ENCODE measurements around the gene CAMK2N2. TPM values are rescaled to one million over a fixed set of nuclear protein-coding genes. Genes with fewer than 3 reads are reported as not detected.

Gene CAMK2N2
- 7.0 TPM for polyA plus RNA-seq (2012; ENCODE audit: insufficient read depth, insufficient read length)

DNA sequence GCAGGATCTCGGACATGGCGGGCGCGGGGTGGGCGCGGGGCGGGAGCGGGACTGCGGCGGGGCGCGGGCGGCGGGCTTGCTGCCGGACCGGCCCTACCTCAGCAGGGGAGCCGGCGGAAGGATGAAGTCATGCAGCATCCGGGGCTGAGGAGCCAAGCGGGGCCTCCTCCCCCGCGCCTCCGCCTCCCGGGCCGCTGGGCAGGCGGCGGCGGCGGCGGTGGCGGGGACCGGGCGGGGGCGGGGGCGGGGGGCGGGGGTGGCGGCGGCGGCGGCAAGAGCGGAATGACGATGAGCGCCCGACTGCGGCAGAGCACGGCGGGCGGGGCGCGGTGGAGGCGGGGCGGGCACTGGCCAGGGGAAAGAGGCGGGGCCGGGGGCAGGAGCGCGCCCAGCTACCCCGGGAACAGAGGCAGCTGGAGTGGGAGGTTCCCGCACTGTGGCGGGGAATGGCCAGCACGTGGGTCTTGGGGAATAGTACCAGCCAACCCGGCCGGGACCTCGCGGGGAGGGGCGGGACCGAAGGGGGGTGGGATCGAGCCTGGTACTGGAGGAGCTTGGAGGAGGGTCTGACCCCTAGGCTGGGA is at the start of gene CAMK2N2:
CAMK2N2 (minus strand) TSS at position 284 of the 584 bp plus-strand sequence; CDS start at position 16, 268 bp downstream.
- DNase-seq (ENCODE audit: low read depth, low spot score), result no peak
- H3K4me3 ChIP-seq (ENCODE audit: low read length), result peak within 1 kb of the TSS; percentile 57

DNA sequence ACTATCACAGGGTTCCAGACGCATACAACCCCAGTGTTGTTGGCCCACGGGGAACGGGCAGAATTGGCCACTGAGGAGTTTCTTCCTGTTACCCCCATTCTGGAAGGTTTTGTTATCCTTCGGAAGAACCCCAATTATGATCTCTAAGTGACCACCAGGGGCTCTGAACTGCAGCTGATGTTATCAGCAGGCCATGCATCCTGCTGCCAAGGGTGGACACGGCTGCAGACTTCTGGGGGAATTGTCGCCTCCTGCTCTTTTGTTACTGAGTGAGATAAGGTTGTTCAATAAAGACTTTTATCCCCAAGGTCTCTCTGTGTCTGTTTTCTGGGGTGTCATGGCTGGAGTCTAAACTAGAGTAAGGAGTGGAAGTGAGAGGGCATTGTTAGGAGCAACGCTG is 47.4 kb upstream of the CAMK2N2 start:
- DNase-seq (ENCODE audit: low read depth, low spot score), result no peak
- H3K4me3 ChIP-seq (ENCODE audit: low read length), result no peak overlapping the region

DNA sequence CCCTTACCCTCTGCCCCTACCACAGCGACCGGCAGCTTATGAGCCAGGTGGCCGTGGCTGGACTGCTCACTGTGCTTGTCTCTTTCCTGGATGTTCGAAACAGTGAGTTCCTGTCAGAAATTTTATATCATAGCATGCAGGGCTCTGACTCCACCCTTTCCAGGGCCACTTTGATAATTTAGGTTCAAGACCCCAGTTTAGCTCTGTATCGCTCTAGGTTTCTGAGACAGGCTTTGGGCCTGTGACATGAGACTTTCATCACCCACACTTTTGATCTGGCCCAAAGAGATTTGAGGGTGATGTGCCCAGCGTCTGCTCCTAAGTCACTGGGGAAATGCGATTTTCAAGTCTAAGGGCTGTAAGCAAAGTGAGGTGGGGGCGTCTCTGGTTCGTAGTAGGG is 46.6 kb upstream of the CAMK2N2 start:
- no peak overlapping the region for H3K4me3 ChIP-seq (ENCODE audit: low read length)
- DNase-seq (ENCODE audit: low read depth, low spot score), result no peak

DNA sequence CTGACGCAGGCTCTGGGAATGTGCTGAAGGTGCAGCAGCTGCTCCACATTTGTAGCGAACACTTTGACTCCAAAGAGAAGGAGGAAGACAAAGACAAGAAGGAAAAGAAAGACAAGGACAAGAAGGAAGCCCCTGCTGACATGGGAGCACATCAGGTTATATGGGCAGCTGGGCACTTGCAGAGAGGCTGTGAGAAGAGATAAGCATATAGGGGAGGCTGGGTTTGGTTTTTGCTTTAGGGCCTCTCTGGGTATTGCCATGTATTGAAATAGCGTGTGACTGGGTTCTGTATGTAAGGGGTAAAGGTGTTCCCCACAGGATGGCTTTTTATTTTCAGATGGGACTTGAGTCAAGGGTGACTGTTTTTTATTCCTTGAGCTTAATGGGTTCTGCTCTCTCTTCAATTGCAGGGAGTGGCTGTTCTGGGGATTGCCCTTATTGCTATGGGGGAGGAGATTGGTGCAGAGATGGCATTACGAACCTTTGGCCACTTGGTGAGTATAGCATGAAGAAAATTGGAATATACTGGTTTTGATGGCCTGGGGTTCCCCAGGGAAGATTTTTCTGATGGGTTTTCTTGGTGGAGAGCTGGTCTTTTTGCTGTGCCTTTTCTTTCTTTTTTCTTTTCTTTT is 45.1 kb upstream of the CAMK2N2 start:
- DNase-seq (ENCODE audit: low read depth, low spot score), result no peak
- H3K4me3 ChIP-seq (ENCODE audit: low read length), result no peak overlapping the region

DNA sequence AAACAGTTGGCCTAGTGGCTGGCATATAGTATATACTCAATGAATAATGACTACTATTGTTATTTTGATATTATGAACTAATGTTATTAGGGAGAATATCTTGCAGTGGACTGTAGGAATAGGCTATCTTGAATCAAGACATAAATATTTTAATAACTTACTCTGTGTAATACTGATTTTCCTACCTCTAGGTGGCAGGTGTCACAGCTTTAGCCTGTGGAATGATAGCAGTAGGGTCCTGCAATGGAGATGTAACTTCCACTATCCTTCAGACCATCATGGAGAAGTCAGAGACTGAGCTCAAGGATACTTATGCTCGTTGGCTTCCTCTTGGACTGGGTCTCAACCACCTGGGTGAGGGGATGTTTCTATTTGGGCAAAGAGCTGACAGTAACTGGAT is 44.2 kb upstream of the CAMK2N2 start:
- no peak for DNase-seq (ENCODE audit: low read depth, low spot score)
- H3K4me3 ChIP-seq (ENCODE audit: low read length), result no peak overlapping the region

DNA sequence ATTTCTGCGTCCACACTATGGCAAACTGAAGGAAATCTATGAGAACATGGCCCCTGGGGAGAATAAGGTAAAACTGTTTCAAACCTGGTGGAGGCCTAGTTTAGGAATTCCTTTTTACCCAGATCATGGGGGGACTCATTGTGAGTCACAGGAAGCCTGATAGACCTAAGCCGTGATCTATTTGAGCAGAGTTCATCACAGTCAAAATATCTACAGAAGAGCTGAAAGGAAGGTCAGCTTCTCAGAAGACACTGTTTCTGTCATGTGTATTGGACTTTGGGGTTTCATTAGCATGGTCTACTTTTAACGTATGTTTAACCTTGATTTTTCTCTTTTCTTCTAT is 39.0 kb upstream of the CAMK2N2 start:
- no peak for DNase-seq (ENCODE audit: low read depth, low spot score)
- H3K4me3 ChIP-seq (ENCODE audit: low read length), result peak overlapping the region; percentile 68

DNA sequence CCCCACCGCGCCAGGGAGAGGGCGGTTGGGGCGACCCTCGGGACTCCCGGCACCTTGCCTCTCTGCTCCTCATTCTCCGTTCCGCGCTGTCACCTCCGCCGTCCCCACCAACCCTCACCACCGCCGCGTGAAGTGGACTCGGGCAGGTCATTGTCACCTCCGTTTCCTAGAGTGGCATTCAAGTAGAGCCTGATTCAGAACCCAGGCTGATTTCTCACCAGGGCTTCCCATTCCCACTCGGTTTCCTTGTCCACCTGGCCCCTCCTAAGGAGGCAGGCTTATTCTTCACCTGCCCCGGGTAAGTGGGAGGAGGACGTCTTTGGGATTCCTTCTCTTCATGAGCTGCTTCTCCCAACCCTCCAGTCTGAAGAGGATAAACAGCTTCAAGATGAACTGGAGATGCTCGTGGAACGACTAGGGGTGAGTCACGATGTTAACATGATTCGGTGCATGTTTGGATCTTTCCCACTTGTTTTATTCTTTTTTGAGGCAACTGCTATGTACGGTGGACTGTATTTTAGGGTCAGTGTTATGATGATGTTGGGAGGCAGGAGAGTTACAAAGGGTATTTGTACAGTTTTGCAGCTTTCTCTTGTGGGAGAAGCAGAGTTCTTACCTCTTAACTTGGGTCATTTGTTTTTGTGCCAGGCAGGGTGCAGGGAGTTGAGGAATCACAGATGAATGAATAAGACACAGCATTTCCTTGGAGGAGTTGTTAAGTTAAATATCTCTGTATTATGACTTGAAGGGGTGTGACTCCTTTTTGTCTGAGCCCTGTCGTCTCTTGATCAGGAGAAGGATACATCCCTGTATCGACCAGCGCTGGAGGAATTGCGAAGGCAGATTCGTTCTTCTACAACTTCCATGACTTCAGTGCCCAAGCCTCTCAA is 38.4 kb upstream of the CAMK2N2 start:
- no peak for DNase-seq (ENCODE audit: low read depth, low spot score)
- peak overlapping the region; percentile 68 for H3K4me3 ChIP-seq (ENCODE audit: low read length)

DNA sequence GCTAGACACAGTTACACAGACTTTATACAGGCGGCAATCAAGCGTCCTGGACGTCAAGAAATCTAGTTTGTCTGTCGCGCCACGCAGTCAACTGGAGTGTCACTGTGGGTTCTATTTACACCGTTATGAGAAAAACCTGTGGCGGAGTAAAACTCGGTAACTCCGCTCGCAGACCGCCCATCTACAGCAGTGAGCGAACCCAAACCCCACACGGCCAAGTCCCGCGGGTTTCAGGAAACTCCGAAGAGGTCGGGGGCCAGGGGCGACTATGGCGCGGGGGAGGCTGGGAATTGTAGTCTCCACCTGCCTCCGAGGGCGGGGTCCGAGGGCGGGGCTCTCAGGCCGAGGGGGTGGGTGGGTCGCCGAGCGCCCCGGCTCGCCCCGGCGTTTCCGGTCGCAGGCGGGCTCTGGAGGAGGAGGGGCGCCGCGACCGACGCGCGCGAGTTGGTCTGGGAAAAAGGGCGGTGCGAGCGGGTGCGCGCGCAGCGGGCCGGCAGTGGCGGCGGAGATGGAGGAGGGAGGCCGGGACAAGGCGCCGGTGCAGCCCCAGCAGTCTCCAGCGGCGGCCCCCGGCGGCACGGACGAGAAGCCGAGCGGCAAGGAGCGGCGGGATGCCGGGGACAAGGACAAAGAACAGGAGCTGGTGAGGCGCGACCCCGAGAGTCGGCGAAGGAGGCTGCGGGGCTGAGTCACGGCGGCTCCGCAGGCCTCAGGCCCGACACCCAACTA is 37.6 kb upstream of the CAMK2N2 start, which contains the start of gene PSMD2:
PSMD2 (plus strand) TSS at position 483 of the 729 bp plus-strand sequence; CDS start at position 509, 26 bp downstream.
- DNase-seq (ENCODE audit: low read depth, low spot score), result peak; percentile 91
- peak within 1 kb of the TSS; percentile 68 for H3K4me3 ChIP-seq (ENCODE audit: low read length)

DNA sequence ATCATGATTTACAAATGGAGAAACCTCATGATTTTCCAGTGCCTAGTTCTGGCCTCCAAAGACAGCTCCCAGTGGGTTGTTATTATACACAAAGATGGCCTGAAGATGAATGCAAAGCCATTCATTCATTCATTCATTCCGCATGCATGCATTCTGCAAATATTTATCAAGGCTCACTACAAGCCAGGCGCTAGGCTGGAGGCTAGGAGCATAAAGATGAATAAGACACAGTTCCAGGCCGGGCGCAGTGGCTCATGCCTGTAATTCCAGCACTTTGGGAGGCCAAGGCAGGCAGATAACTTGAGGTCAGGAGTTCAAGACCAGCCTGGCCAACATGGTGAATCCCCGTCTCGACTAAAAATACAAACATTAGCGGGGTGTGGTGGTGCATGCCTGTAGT is 35.3 kb upstream of the CAMK2N2 start:
- H3K4me3 ChIP-seq (ENCODE audit: low read length), result no peak overlapping the region
- DNase-seq (ENCODE audit: low read depth, low spot score), result no peak

DNA sequence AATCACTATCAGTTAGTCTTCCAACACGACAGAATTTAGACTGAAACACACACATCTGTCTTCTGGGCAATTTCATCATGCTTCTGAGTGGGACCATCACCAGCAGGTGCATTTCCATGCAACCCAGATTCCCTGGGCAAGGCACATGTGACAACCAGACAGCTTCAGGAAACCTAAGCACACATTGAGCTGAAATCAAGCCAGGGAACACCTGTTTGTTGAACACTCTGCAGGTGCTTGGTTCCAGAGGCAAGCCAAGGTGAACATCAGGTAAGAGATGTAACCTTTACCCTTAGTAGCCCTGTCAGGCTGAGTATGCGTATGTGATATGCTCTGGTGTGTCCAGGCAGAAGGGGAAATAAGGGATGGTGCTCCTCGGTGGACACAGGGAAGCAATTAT is 34.4 kb upstream of the CAMK2N2 start:
- DNase-seq (ENCODE audit: low read depth, low spot score), result no peak
- H3K4me3 ChIP-seq (ENCODE audit: low read length), result no peak overlapping the region

DNA sequence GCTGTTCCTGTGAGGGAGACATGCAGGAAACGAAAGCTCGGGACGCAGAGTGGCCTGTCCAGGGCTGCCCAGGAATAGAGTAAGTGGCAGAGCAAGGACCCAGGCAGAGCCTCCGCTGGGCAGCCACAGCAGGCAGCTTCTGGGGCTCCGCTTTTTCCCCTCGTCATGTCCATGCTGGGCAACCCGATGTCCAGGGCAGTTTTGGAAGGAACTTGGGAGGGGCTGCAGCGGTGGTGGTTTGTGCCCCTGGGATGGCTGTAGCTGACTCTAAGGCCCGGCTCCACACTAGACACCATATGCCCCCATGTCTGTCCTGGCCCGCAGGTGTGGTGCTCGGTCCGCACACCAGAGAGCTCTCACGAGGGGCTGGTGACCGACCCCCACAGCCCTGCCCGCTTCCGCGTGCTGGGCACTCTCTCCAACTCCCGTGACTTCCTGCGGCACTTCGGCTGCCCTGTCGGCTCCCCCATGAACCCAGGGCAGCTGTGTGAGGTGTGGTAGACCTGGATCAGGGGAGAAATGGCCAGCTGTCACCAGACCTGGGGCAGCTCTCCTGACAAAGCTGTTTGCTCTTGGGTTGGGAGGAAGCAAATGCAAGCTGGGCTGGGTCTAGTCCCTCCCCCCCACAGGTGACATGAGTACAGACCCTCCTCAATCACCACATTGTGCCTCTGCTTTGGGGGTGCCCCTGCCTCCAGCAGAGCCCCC is 30.5 kb upstream of the CAMK2N2 start:
- no peak overlapping the region for H3K4me3 ChIP-seq (ENCODE audit: low read length)
- no peak for DNase-seq (ENCODE audit: low read depth, low spot score)

DNA sequence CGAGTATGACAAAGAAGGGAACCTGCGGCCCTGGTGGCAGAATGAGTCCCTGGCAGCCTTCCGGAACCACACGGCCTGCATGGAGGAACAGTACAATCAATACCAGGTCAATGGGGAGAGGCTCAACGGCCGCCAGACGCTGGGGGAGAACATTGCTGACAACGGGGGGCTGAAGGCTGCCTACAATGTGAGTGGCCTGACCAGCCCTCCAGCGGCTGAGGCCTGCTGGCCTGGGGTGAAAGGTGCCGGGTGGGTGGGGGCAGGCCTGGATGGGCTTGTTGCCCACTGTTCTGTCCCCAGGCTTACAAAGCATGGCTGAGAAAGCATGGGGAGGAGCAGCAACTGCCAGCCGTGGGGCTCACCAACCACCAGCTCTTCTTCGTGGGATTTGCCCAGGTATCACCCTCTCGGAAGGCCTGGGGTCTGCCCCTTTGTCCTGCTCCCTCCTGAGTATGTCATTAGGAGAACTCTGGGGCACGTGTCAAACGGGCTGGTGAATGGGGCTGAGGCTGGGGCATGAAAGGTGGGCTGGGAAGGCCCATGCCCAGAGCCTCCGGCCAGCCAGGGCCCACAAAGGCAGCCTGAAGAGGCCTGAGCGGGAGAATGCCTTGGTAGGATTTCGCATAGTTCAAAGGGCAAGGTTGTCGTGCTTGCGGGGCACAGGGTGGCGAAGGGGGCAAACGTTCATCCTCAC is 29.8 kb upstream of the CAMK2N2 start:
- DNase-seq (ENCODE audit: low read depth, low spot score), result no peak
- no peak overlapping the region for H3K4me3 ChIP-seq (ENCODE audit: low read length)

DNA sequence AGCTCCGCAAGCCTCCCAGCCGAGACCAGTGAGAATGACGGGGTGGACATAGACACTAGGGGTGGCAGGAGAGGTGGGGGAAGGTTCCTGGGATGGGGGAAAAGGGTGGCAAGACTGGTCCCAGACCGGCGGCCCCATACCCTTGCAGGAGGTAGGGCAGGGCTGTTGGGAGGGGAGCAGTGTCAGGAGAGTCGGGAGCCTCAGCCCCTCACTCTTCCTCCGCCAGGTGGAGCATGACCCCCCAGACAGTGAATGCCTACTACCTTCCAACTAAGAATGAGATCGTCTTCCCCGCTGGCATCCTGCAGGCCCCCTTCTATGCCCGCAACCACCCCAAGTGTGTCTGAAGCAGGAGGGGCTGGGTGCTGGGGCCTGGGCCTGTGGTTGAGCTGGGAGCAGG is 29.0 kb upstream of the CAMK2N2 start:
- H3K4me3 ChIP-seq (ENCODE audit: low read length), result no peak overlapping the region
- DNase-seq (ENCODE audit: low read depth, low spot score), result no peak

DNA sequence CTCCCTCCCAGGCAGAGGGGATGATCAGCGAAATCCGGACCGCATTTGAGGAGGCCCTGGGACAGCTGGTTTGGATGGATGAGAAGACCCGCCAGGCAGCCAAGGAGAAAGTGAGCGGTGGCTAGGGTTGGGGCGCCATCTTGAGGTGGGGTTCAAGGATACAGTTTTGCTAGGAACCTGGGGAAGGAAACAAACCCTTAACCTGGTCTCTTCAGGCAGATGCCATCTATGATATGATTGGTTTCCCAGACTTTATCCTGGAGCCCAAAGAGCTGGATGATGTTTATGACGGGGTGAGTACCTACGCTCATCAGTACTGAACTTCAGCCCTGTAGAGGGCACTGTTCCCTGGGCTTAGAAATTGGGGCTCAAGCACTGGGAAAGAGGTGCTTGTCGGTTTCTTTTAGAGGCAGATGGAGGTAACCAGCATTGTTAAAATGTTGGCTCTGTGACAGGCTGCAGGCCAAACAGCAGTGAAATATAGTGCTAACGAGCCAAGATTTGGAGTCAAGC is 28.1 kb upstream of the CAMK2N2 start:
- DNase-seq (ENCODE audit: low read depth, low spot score), result peak; percentile 44
- H3K4me3 ChIP-seq (ENCODE audit: low read length), result no peak overlapping the region

DNA sequence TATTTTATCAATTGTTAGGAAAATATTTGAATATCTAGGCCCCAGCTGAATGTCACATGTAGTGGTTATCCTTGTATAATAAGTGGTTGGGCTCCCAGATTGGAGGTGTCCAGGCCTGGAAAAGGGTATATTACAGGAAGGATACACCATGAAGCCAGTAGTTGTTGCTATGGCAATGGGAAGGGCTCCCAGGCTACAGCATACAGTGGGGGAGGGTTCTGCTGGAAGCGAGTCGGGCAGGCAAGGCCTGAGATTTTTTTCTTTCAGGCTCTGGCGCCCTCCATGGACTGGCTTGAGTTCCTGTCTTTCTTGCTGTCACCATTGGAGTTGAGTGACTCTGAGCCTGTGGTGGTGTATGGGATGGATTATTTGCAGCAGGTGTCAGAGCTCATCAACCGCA is 23.3 kb upstream of the CAMK2N2 start:
- no peak overlapping the region for H3K4me3 ChIP-seq (ENCODE audit: low read length)
- no peak for DNase-seq (ENCODE audit: low read depth, low spot score)

DNA sequence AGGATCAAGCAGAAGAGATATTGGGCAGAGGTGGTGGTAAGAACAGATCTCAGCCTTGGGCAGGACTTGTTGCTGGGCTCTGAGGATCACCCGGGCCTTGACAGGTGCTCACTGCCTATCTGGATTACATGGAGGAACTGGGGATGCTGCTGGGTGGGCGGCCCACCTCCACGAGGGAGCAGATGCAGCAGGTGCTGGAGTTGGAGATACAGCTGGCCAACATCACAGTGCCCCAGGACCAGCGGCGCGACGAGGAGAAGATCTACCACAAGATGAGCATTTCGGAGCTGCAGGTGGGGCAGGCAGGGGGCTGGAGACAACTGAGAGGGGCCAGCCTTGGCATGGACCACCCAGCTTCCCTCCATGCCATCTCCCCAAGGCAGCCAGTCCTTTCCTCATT is 22.3 kb upstream of the CAMK2N2 start:
- H3K4me3 ChIP-seq (ENCODE audit: low read length), result no peak overlapping the region

DNA sequence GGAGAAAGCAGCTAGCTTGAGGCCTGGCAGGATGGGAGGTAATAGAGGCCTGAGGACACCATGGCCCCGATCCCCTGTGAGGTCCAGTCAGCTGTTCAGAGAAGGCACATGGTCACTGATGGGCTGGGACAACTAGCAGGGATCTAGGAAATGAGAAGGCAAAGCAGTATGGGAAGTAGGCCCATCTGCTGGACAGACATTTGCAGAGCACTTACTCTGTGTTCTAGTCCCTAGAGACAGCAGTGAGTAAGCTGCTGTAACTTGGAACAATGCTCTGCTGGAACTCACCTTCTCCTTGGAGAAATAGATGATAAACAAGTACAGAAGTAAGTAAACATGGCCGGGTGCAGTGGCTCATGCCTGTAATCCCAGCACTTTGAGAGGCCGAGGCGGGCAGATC is 21.6 kb upstream of the CAMK2N2 start:
- DNase-seq (ENCODE audit: low read depth, low spot score), result no peak

More for the DNA sequence above, 22.3 kb upstream of the CAMK2N2 start:
- DNase-seq (ENCODE audit: low read depth, low spot score), result no peak

DNA sequence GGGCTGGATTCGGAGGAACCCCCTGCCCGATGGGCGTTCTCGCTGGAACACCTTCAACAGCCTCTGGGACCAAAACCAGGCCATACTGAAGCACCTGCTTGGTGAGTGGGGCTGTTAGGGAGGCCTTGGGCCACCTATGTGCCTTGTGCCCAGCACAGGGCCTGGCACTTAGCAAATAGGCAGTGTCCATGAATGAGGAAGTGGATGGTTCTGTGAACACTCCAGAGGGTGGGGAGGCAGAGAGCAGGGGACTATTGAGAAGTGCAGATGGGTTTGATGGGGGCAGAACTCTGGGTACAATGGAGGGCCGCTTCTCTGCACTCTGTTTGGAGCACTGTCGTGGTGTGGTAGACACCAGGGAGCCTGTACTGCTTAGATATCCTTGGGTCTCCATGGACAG is 16.0 kb upstream of the CAMK2N2 start:
- H3K4me3 ChIP-seq (ENCODE audit: low read length), result no peak overlapping the region
- DNase-seq (ENCODE audit: low read depth, low spot score), result no peak

More for the DNA sequence above, 21.6 kb upstream of the CAMK2N2 start:
- no peak overlapping the region for H3K4me3 ChIP-seq (ENCODE audit: low read length)

All from Jurkat, Clone E6-1 (cell line).